HL-60/S4 treated with retinoic acid at 250 ng/mL for 4 days and 3 days (cell line): ENCODE results near the gene TRIM63.

Experiments used
- in situ Hi-C: fragments of 300-500 bp; cut with MboI; formaldehyde crosslinking; loops from 2 replicates; pipeline ENCODE4 v1.7.0; 2022; ENCODE audit warnings: low sequenced_read_pairs

The TRIM63 gene

DNA sequence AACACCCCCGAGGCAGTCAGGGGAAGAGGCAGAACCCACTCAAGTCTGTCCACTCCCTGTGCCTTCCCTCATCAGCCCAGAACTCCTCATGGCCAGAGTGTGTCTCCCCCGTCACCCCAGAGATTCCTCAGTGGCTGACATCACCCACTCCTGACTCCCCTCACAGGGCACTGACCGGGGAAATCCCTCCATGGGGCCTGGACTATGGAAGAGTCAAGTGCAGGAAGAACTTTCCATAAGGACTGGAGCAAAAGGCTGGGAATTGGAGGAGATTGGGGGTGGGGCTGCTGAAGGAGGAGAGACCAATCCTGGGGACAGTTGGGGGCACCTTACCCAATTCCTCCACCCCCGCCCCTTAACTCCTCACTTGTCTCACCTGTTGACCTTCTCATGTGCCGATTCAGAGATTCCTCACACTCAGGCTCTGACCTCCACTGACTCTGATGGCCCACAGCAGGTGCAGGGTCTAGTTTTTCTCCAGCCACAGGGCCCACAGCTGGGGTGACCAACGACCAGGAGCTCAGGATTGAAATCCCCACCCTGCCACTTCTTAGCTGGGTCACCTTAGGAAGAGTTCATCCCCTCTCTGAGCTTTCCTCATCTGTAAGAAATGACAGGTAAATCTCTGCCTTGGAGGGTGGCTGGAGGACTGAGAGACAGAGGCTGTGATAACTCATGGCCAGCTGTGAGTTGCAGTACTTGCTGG lies 46.3 kb downstream of the TRIM63 start:
- in situ Hi-C loops, result loop anchor here (10.0 kb wide), 1 partner anchor 126 kb away; no protein-coding TSS in a partner anchor

DNA sequence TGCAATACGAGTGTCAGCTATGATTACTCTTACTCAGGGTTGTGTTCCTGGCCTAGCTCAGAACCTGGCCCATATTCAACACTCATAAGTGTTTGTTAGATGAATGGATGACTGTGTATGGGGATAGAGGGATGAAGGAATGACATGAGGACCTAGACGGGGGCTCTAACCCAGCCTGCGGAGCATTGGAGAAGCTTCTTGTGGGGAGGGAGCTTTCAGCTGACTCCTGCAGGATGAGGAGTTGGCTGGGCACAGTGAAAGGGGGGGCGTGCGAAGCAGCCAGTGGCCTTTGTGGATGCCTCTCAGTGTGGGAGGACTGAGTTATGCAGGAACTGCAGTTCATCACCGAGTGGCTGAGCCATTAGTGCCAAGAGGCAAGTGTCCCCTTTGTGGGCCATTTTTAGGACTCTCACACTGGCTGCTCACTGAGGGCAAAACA lies 47.1 kb downstream of the TRIM63 start:
- in situ Hi-C loops, result loop anchor here (10.0 kb wide), 1 partner anchor 126 kb away; no protein-coding TSS in a partner anchor

DNA sequence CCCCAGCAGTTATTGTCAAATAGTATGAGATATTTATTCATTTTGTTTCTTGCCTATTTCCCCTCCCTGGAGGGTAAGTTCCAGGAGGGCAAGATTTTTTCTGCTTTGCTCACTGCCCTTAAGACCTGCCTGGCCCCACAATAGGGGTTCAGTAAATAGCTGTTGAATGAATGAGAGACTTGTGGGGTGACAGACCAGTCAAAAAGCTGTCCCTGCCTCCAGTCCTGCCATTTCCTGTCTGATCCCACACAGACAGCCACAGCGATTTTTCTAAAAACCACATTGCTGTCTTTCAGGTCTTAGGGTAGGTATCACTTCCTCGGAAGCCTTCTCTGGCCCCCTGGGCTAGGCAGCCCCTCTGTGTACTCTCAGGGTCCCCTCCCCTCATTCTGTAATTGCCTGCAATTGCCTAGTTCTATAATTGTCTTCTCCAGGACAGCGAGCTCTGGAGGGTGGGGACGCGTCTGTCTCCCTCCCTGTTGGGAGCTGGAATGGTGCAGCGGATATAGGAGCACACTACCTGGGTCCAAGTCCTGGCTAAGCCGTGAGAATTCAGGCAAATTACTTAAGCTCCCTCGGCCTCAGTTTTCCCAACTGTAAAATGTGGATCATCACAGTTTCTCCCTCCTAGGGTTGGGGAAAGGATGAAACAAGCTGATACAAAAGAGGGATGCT lies 47.7 kb downstream of the TRIM63 start:
- in situ Hi-C loops, result loop anchor here (10.0 kb wide), 1 partner anchor 125 kb away; no protein-coding TSS in a partner anchor

DNA sequence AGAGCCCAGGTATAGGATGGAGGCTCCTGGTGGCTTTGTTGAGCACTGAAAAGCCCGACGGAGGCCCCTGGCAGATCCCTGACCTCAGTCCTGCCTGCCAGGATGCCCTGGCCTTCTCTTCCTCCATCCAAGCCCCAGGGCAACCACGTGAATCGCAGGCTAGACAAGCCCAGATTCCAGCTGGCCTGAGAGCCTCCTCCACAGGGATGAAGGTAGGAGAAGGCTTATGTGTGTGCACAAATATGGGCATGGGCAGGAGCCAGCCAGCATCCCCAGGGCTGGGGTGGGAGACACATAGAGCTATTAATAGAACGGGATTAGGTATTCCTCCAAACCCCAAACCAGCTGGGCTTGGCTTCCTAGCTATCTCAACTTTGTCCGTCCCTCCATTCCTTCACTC lies 49.8 kb downstream of the TRIM63 start:
- in situ Hi-C loops, result no loop called here

GRCh38 chr1:26016953-26017545 lies 50.4 kb downstream of the TRIM63 start:
- in situ Hi-C loops, result no loop called here

DNA sequence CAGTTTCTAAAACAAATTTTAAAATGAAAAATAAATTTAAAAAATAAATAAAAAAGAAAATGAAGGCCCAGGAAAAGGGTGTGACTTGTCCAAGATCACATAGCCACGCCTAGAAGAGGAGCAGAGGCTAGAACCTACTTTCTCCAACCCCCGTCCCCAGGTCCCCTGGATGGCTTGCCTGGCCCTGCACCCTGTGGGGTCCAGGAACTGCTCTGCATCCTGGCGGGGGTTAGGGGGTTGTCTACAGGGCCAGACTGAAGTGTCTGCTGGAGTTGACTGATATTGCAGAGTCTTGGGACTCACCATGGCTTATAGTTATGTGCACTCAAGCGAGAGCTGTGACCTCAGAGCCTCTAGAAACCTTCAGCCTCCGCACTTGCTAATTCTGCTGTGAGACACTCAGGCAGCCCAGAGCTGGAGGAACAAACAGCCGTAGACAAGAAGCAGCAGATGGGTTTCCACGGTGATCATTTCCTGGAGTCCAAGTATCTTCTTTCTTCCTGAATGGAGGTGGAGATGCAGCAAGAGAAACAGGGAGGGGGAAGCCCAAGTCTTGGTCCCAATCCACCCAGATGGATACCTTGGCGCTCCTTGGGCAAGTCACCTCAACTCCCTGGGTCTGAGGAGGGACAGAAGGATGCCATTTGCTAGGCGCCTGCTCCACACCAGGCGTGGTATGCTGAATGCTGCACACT lies 51.0 kb downstream of the TRIM63 start:
- in situ Hi-C loops, result no loop called here

DNA sequence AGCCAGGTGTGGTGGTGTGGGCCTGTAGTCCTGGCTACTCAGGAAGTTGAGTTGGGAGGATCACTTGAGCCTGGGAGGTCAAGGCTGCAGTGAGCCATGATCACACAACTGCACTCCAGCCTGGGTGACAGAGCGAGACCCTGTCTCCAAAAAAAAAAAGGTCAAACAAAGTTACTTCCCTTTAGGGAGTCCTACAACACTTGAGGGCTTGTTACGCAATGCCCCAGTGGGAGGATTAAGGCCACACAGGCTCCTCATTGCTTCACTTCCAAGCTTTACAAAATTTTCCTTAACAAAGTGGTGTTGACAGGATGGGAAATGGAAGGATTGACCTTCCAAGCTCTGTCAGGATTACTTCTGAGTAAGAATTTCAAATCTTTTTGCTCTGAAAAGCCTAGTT lies 52.1 kb downstream of the TRIM63 start:
- in situ Hi-C loops, result no loop called here

DNA sequence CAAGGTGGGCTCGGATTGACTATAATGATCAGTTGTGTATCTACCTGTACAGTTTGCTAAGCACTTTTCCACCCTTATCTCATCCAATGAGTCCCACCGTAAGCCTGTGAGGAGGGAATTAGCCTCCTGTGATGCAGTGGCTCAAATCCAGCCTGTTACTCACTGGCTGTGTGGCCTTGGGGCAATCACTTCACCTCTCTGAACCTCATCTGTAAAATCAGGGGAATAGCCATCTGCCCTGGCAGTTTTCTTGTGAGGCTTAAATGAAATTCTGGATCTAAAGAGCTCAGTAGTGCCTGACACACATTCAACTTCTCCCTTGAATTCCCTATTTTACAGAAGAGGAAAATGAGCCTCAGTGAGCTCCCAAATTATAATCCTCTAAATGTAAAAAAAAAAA lies 53.3 kb downstream of the TRIM63 start:
- in situ Hi-C loops, result no loop called here

GRCh38 chr1:26012864-26013263 lies 54.6 kb downstream of the TRIM63 start:
- in situ Hi-C loops, result no loop called here

DNA sequence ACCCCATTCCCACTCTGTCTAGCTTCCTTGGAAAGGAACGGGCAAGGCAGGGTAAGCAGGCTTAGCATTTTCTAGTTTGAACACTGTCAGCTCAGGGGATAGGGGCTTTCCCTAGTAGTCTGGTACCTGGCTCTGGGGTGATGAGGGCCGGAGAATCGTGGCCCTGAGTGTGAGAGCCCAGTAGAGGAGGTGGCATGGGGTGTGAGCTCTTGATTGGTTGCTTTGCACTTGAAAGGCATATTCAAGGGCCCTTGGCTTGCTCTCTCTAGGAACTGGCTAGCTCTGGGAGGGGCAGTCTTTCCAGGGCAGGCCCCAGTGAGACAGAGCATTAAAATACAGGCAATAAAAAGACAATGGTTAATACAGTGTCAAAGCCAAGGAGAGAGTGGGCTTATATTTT lies 56.6 kb downstream of the TRIM63 start:
- in situ Hi-C loops, result no loop called here

- in situ Hi-C loops, result no loop called here
Observed at GRCh38 chr1:26009796-26010447, 57.5 kb downstream of the TRIM63 start.

GRCh38 chr1:26006710-26007109 lies 60.7 kb downstream of the TRIM63 start:
- in situ Hi-C loops, result no loop called here

GRCh38 chr1:26005434-26006105 lies 61.9 kb downstream of the TRIM63 start:
- in situ Hi-C loops, result no loop called here

GRCh38 chr1:26003756-26004155 lies 63.7 kb downstream of the TRIM63 start:
- in situ Hi-C loops, result no loop called here

- in situ Hi-C loops, result no loop called here
Observed at GRCh38 chr1:26003262-26003661, 64.2 kb downstream of the TRIM63 start.
